CD4-positive, alpha-beta T cell treated with Interleukin-17A for 4 hours (primary cell): ENCODE results near the gene PIP4K2A.
"Not testable (repeated sequence)": the region's sequence is repeated elsewhere in the genome, so short reads cannot be mapped to it uniquely, and the experiment has no call there.

Experiments used
- DNase-seq: peaks from one replicate; pipeline ENCODE4 v3.0.0-alpha.2; 2020; ENCODE audit warnings: mixed read lengths

PIP4K2A gene

DNA sequence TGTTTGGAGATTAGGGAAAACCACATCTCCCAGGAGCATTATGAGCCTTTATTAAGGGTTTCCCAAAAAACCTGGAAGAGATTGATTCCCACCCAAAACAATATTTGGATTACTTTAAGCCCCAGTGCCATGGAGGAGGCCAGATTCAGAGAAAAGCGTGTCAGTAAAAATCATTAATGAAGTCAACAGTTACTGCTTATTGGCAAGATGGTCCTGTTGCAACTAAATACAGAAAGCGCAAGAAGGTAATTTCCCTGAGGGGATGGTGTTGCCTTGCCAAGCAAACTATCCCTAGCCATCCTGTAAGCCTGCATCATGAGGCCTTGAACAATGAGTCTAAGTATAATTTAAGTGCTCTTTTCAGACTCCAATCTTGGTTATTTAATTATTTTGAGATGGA is 212.5 kb downstream of the PIP4K2A start:
- DNase-seq: no peak

DNA sequence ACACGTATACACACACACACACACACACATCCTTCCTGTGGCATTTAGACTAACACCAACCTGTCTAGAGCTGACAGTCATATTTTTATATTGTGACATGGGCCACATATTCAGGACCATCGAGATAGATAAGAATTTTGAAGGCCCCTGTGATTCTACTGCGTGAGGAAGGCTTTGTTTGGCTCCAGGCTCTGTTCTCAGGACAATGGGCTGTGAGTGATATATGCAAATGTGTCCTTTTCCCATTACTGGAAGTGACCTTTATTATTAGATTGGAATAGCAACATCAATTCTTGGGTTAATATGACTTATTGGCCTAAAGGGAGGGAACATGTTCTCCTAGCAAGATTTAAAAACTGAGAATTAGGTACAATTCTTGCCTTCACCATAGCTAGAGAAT is 213.0 kb downstream of the PIP4K2A start:
- DNase-seq: no peak

DNA sequence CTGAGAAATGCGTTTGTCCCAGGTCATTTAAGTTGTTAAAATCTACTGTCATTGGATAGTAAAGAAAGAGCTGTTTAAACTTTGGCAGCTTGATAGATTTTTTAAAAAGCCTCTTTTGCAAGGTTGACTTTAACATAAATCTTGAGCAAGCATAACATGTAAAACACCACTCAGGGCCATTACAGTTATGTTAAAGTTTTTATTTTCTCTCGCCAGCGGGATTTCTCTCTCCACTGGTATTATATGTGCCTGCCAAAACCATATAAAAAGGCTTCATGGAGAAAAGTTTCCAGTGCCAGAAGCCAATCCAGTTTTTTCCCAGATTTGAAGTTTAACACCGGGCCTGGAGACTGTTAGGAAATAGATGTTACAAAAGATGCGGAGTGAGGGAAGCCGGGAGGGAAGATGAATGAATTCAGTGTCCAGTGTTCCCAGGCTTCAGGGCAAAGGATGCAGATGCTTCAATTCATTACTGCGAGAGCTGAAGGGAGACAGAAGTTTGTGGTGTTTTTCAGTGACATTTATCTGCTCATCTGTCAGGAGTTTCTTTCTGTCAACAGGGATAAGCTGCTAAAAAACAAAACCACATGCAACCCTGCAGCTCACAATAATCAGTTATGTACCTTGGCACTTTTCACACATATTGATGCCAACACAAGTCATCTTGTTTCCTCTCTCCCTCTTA is 213.6 kb downstream of the PIP4K2A start:
- DNase-seq: no peak

DNA sequence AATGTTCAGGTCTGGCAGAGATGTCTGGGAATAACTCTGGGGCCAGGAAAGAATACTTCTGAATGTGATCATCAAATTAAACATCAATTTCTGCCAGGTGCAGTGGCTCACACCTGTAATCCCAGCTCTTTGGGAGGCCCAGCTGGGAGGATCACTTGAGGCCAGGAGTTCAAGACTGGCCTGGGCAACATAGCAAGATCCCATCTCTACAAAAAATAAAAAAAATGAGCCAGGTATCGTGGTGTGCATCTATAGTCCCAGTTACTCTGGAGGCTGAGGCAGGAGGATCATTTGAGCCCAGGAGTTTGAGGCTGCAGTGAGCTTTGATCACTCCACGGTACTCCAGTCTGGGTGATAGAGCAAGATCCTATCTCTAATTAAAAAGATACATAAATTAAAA is 214.4 kb downstream of the PIP4K2A start:
- DNase-seq: not testable (repeated sequence)

DNA sequence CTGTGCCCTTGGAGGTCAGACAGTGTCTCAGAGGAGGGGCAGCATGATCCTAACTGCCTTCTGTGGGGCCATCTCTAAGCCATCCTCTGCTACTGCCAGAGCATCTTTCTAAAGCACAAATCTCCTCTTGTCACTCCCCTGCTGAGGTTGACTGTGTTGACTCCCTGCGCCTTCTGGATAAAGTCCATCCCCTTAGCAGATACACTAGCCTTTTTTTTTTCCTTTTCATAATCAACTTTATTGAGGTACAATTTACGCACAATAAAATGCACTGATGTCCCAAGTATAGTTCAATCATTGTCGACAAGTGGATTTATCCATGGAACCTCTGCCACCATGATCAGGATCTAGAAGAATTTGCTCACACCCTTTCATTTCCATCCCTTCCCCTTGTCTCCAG is 219.0 kb downstream of the PIP4K2A start:
- no peak for DNase-seq

DNA sequence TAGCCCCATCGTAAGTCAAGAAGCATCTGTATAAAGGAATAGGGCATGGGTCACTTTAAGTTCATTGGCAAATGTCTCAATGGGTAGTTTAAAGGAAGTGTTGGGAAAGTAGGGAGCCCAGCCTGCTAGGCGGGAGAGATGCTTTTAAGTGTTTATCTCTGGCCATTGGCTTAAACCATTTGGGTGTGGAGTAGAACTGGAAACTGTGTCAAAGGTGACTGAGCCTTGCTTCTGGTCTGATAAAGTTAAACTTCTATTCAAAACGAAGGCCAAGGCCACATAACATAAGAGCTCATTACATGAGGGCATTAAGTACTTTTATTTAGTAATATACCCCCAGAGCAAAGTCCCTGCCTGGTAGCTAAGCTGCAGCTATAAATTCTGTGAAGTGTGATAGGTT is 220.4 kb downstream of the PIP4K2A start:
- no peak for DNase-seq

DNA sequence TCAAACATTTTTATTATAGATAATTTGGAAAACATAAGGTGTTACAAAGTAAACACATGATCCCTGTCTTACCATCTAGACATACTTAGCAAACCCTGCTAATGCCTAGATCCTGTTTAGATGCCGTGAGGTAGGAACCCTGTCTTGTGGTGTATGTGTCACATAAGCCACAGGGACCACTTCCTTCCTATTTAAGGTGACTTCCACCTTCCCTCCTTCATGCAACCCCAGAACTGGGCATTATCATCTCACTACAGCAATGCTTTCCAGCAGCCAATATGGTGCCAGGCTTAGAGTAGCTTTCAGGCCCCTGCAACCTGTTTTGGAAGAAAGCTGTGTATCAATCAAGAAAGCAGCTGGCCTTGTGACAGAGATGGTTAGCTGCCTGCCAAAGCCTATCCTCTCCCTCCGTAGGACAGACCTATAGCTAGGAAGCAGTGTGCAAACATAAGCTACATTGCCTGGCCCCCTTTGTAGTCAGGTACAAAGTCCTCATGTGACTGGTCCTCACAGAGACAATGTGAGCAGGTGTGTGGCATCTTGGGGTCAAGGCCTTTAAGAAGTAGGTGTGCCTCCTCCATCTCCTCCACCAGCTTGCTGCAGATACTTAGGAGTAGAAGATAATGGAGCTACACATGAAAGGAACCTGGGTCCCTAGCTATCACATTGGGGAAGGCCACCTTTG is 222.3 kb downstream of the PIP4K2A start:
- DNase-seq: no peak

DNA sequence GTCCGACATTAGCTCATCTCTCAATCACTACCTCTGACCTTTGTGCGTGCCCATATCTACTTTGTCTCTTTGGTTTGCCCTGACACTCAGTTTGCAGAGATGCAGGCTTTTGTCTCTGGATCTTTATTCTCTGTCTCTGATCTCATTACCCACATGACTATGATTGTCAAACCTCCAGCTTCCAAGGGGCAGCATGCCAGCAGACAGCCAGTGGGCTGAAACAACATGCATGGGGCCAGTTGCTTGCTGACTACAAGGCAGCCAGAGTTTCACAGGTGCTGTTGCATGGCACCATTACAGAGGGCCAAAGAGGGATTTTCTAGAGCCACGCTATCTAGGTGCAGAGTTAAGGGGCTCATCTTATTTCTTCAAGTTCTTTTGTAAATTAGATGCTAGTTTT is 222.9 kb downstream of the PIP4K2A start:
- no peak for DNase-seq

DNA sequence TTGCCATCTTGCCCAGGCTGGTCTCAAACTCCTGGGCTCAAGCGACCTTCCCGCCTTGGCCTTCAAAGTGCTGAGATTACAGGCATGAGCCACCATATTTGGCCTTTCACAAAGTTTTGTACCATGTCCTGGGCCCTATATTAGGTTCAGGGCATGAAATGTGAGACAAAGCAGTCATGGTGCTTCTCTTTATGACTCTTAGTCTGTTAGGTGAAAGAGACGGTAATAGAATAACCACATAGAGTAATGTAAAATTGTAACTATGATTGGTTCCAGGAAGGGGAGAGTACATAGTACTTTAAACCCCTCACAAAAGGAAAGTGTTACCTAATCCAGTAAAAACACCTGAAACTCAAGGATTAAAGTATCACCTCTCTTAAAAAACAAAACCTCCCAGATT is 224.4 kb downstream of the PIP4K2A start:
- no peak for DNase-seq

DNA sequence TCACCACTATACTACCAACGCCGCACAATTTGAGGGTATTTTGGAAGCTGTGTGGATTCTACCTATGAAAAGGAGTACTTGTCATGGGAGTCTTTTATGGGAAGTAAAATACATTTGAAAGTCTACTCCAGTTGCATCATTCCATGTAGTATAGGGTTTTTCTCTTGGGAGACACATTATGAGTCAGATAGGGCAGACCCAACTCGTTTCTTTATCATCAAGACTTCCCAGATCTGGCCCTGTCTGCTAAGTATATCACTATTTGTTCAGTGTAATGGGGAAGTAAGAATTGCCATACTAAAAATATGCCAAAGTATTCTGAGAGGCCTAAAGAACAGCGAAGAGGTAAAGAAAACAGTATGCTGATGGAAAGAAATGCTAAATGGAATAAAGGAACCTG is 224.9 kb downstream of the PIP4K2A start:
- DNase-seq: no peak

DNA sequence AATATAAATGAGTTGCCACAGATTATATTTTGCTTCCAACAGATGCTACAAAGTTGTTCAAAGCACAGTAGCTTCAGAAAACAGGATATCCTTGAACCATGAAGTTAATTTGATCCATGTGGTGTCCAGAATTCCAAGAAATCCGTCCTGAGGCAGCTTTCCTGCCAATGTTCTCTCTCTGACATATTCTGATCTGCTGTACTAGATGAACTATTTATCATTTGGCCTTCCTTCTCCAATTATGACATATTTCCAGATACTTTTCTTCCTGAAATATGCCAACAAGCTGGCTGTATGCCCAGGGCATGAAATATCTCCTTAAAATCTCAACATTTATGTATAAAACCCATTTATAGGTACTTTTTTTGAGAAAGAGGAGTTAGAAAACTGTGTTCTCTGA is 227.9 kb downstream of the PIP4K2A start:
- DNase-seq: no peak
